Stimulated activated CD8-positive, alpha-beta memory T cell treated with anti-CD3 and anti-CD28 coated beads, Interleukin-4, amount 100 ng/mL, for 1 hour (primary cell): ENCODE data around the gene CD247.

Experiments used
- DNase-seq, 2 donors: peaks; one replicate each; pipeline ENCODE4 v3.0.0-alpha.2; 2020; ENCODE audit warnings: low read depth in 2 of 2, low spot score in 1 of 2

CD247 gene

GRCh38 chr1:167489571-167490340 lies 28.6 kb downstream of the CD247 start:
- no peak for DNase-seq

- DNase-seq: no peak
Measured at GRCh38 chr1:167488786-167489185, 29.5 kb downstream of the CD247 start.

- no peak for DNase-seq
Measured at GRCh38 chr1:167487614-167488013, 30.7 kb downstream of the CD247 start.

- no peak for DNase-seq
Measured at GRCh38 chr1:167486090-167486824, 32.1 kb downstream of the CD247 start.

- DNase-seq: no peak
Measured at GRCh38 chr1:167484726-167485502, 33.4 kb downstream of the CD247 start.

GRCh38 chr1:167483790-167484189 lies 34.5 kb downstream of the CD247 start:
- DNase-seq: no peak

- DNase-seq: no peak
Measured at GRCh38 chr1:167482184-167482583, 36.1 kb downstream of the CD247 start.

GRCh38 chr1:167479331-167479979 lies 38.9 kb downstream of the CD247 start:
- no peak for DNase-seq

GRCh38 chr1:167477986-167478385 lies 40.3 kb downstream of the CD247 start:
- no peak for DNase-seq

GRCh38 chr1:167476061-167476460 lies 42.3 kb downstream of the CD247 start:
- no peak for DNase-seq

- DNase-seq: no peak
Measured at GRCh38 chr1:167474191-167474641, 44.1 kb downstream of the CD247 start.

- no peak for DNase-seq
Measured at GRCh38 chr1:167473761-167474160, 44.6 kb downstream of the CD247 start.

- no peak for DNase-seq
Measured at GRCh38 chr1:167472752-167473521, 45.4 kb downstream of the CD247 start.

- no peak for DNase-seq
Measured at GRCh38 chr1:167471568-167471967, 46.8 kb downstream of the CD247 start.

- no peak for DNase-seq
Measured at GRCh38 chr1:167469280-167469965, 48.9 kb downstream of the CD247 start.

GRCh38 chr1:167467752-167468151 lies 50.6 kb downstream of the CD247 start:
- no peak for DNase-seq

GRCh38 chr1:167467126-167467710 lies 51.1 kb downstream of the CD247 start:
- DNase-seq: no peak

GRCh38 chr1:167465743-167466142 lies 52.6 kb downstream of the CD247 start:
- no peak for DNase-seq

GRCh38 chr1:167465018-167465417 lies 53.3 kb downstream of the CD247 start:
- no peak for DNase-seq
